GM23338 (cell line): ENCODE data around the gene PLA2G2E. TPM values are rescaled to one million over a fixed set of nuclear protein-coding genes. Genes with fewer than 3 reads are reported as not detected.

ENCODE experiments used
- ATAC-seq: fragments of 200-7000 bp; cut with Tn5 transposase; 3 replicates; pipeline ENCODE4 v1.9.1; 2020
- DNase-seq: peaks from one replicate; pipeline ENCODE4 v3.0.0-alpha.2; 2015; ENCODE audit warnings: low spot score
- H2AFZ ChIP-seq: fragments of 200-600 bp; sonication (generic); 2 replicates; pipeline ENCODE4 v1.8.0; 2016; ENCODE audit warnings: antibody characterized with exemption, mild to moderate bottlenecking, moderate library complexity
- H3F3A ChIP-seq: fragments of 200-600 bp; sonication (generic); replicated peaks from 2 replicates; pipeline ENCODE4 v1.8.0; 2017; ENCODE audit warnings: antibody characterized with exemption, mixed run types, low read depth
- H3K27ac ChIP-seq: fragments of 200-600 bp; sonication (generic); 2 replicates; pipeline ENCODE4 v1.6.1; 2016; ENCODE audit warnings: low read depth
- H3K27me3 ChIP-seq: fragments of 200-600 bp; sonication (generic); 2 replicates; pipeline ENCODE4 v1.8.0; 2016; ENCODE audit warnings: mild to moderate bottlenecking, mixed run types, moderate library complexity; ENCODE audit not compliant: insufficient read depth
- H3K36me3 ChIP-seq: fragments of 200-600 bp; sonication (generic); 2 replicates; pipeline ENCODE4 v1.8.0; 2016; ENCODE audit warnings: mild to moderate bottlenecking; ENCODE audit not compliant: insufficient read depth
- H3K4me1 ChIP-seq: fragments of 200-600 bp; sonication (generic); 2 replicates; pipeline ENCODE4 v1.8.0; 2016; ENCODE audit warnings: mild to moderate bottlenecking, moderate library complexity; ENCODE audit not compliant: insufficient read depth
- H3K4me2 ChIP-seq: fragments of 200-600 bp; sonication (generic); 2 replicates; pipeline ENCODE4 v1.7.1; 2017; ENCODE audit warnings: mixed run types
- H3K4me3 ChIP-seq: fragments of 200-600 bp; sonication (generic); 2 replicates; pipeline ENCODE4 v1.6.1; 2016; ENCODE audit warnings: mixed run types
- H3K79me2 ChIP-seq: fragments of 200-600 bp; sonication (generic); replicated peaks from 2 replicates; pipeline ENCODE4 v1.8.0; 2017; ENCODE audit warnings: mild to moderate bottlenecking; ENCODE audit not compliant: insufficient read depth
- H3K9me2 ChIP-seq: fragments of 200-600 bp; sonication (generic); 2 replicates; pipeline ENCODE4 v1.8.0; 2017; ENCODE audit not compliant: insufficient read depth
- H4K20me1 ChIP-seq: fragments of 200-600 bp; sonication (generic); replicated peaks from 2 replicates; pipeline ENCODE4 v1.8.0; 2017; ENCODE audit warnings: mild to moderate bottlenecking; ENCODE audit not compliant: insufficient read depth
- H3K27ac Mint-ChIP-seq: 2 replicates; pipeline ENCODE4 v1.8.0; 2020; ENCODE audit warnings: inconsistent platforms, mild to moderate bottlenecking, moderate library complexity, mixed read lengths
- H3K27me3 Mint-ChIP-seq: 3 replicates; pipeline ENCODE4 v1.8.0; 2022; ENCODE audit warnings: low read depth, mild to moderate bottlenecking, moderate library complexity, mixed read lengths, inconsistent platforms; ENCODE audit not compliant: insufficient read depth, poor library complexity
- H3K36me3 Mint-ChIP-seq: 3 replicates; pipeline ENCODE4 v1.8.0; 2021; ENCODE audit warnings: low read depth, mild to moderate bottlenecking, inconsistent platforms, moderate library complexity, mixed read lengths
- H3K4me1 Mint-ChIP-seq: 3 replicates; pipeline ENCODE4 v1.8.0; 2020; ENCODE audit warnings: mild to moderate bottlenecking, inconsistent platforms, mixed read lengths
- H3K4me3 Mint-ChIP-seq: 3 replicates; pipeline ENCODE4 v1.8.0; 2021; ENCODE audit warnings: moderate library complexity, mild to moderate bottlenecking, inconsistent platforms, mixed read lengths
- H3K9me3 Mint-ChIP-seq: 3 replicates; pipeline ENCODE4 v1.8.0; 2020; ENCODE audit warnings: moderate library complexity, mild to moderate bottlenecking, inconsistent platforms, mixed read lengths
- CREB1 ChIP-seq: fragments of 250-450 bp; sonication (Bioruptor Pico); IDR thresholded peaks from 2 replicates; pipeline ENCODE4 v1.5.0; 2020; ENCODE audit warnings: low read depth, mild to moderate bottlenecking, moderate library complexity
- CTCF ChIP-seq, 2 experiments: fragments of 200-600 bp in 1 of 2; sonication (generic) in 1 of 2; conservative IDR thresholded peaks; 2 replicates each; pipeline versions ENCODE4 v1.5.1 to v1.6.1; 2016 to 2017; ENCODE audit warnings: antibody characterized with exemption in 2 of 2, low read depth in 2 of 2, mild to moderate bottlenecking in 2 of 2, moderate library complexity in 1 of 2
- ETS1 ChIP-seq: IDR thresholded peaks from 2 replicates; pipeline ENCODE4 v1.6.1; 2016; ENCODE audit warnings: antibody characterized with exemption
- EZH2 ChIP-seq: fragments of 200-600 bp; sonication (generic); IDR thresholded peaks from one replicate; pipeline ENCODE4 v1.8.0; 2017; ENCODE audit warnings: antibody characterized with exemption, mild to moderate bottlenecking, low read depth; ENCODE audit not compliant: unreplicated experiment
- EZH2phosphoT487 ChIP-seq: fragments of 200-600 bp; sonication (generic); IDR thresholded peaks from one replicate; pipeline ENCODE4 v1.8.1; 2018; ENCODE audit warnings: antibody characterized with exemption; ENCODE audit not compliant: unreplicated experiment
- JUNB ChIP-seq: IDR thresholded peaks from one replicate; pipeline ENCODE4 v1.6.1; 2016; ENCODE audit warnings: antibody characterized with exemption; ENCODE audit not compliant: unreplicated experiment
- NANOG ChIP-seq: IDR thresholded peaks from 2 replicates; pipeline ENCODE4 v1.6.1; 2016; ENCODE audit warnings: antibody characterized with exemption, borderline replicate concordance
- POLR2AphosphoS5 ChIP-seq: IDR thresholded peaks from 2 replicates; pipeline ENCODE4 v1.6.1; 2016; ENCODE audit warnings: antibody characterized with exemption, low read depth
- REST ChIP-seq: IDR thresholded peaks from one replicate; pipeline ENCODE4 v1.6.1; 2018; ENCODE audit warnings: antibody characterized with exemption; ENCODE audit not compliant: unreplicated experiment
- STAT1 ChIP-seq: IDR thresholded peaks from one replicate; pipeline ENCODE4 v1.6.1; 2016; ENCODE audit warnings: antibody characterized with exemption; ENCODE audit not compliant: unreplicated experiment
- ZNF114 ChIP-seq: fragments of 250-450 bp; sonication (Bioruptor Pico); IDR thresholded peaks from 2 replicates; pipeline ENCODE4 v1.5.0; 2020; ENCODE audit warnings: mild to moderate bottlenecking, moderate library complexity
- ZNF331 ChIP-seq: fragments of 250-450 bp; sonication (Bioruptor Pico); IDR thresholded peaks from 2 replicates; pipeline ENCODE4 v1.5.0; 2020; ENCODE audit warnings: low read depth, mild to moderate bottlenecking, moderate library complexity
- ZNF462 ChIP-seq: fragments of 250-450 bp; sonication (Bioruptor Pico); IDR thresholded peaks from 2 replicates; pipeline ENCODE4 v1.5.0; 2020; ENCODE audit warnings: mild to moderate bottlenecking, moderate library complexity
- polyA plus RNA-seq: library from polyadenylated mRNA; unstranded; fragments of >200 nt; fragmentation: Nextera tagmentation; extraction: Ambion mirVana; gene quantifications from 2 replicates; pipeline ENCODE4 v1.2.1, GENCODE V29; 2016
- total RNA-seq: library from RNA; depleted of rRNA; stranded (reverse); fragments of >200 nt; shearing (Covaris generic); gene quantifications from 2 replicates; pipeline ENCODE4 v1.2.3, GENCODE V29; 2014

Gene PLA2G2E
- total and polyA plus RNA-seq, 2 experiments from 2014 or later, result not detected

GRCh38 chr1:19892129-19892528, 31.3 kb downstream of the PLA2G2E start:
- H3K27ac Mint-ChIP-seq, result no peak overlapping the region
- peaks cover 63% of the 10 kb centered on the region for H3K79me2 ChIP-seq
- DNase-seq, result no peak
- H3K36me3 Mint-ChIP-seq, result peaks cover 43% of the 10 kb centered on the region
- no peak for TF ChIP-seq EZH2
- no peak for TF ChIP-seq ETS1
- no peak for TF ChIP-seq REST
- TF ChIP-seq CTCF (conservative IDR thresholded peaks at IDR 0.05; ENCODE audit: low read depth in 2 of 2), result no peak
- no peak for TF ChIP-seq STAT1
- no peak for TF ChIP-seq NANOG
- no peak for TF ChIP-seq CREB1 (CRISPR knock-in tag)
- no peak for TF ChIP-seq EZH2phosphoT487
- TF ChIP-seq ZNF114 (CRISPR knock-in tag), result no peak
- TF ChIP-seq POLR2AphosphoS5, result no peak
- no peak for TF ChIP-seq JUNB
- no peak for TF ChIP-seq ZNF462 (CRISPR knock-in tag)
- TF ChIP-seq ZNF331 (CRISPR knock-in tag), result no peak
- H3K4me1 Mint-ChIP-seq, result peaks cover 6% of the 10 kb centered on the region; the same call in 2 of the 3 replicates
- no peaks in the 10 kb centered on the region for H3K27me3 Mint-ChIP-seq
- H3K9me3 Mint-ChIP-seq, result no peaks in the 10 kb centered on the region
- H3K4me2 ChIP-seq, result no peak overlapping the region
- ATAC-seq, result no peak
- no peaks in the 10 kb centered on the region for H3F3A ChIP-seq
- peaks cover 29% of the 10 kb centered on the region for H4K20me1 ChIP-seq
- H2AFZ ChIP-seq, result no peak overlapping the region
- H3K4me3 ChIP-seq, result no peak overlapping the region
- H3K27ac ChIP-seq, result no peak overlapping the region
- no peak overlapping the region for H3K4me3 Mint-ChIP-seq
- no peaks in the 10 kb centered on the region for H3K4me1 ChIP-seq
- H3K36me3 ChIP-seq, result peaks cover 7% of the 10 kb centered on the region
- H3K27me3 ChIP-seq, result no peaks in the 10 kb centered on the region
- no peaks in the 10 kb centered on the region for H3K9me2 ChIP-seq
